HG03066 (cell line): Measurements from ENCODE around the gene ENTREP3.

Experiments used
- ATAC-seq: cut with Tn5 transposase; IDR thresholded peaks from one replicate; pipeline ENCODE4 v1.9.1; 2021; ENCODE audit warnings: low read depth; ENCODE audit not compliant: unreplicated experiment

ENTREP3 gene

DNA sequence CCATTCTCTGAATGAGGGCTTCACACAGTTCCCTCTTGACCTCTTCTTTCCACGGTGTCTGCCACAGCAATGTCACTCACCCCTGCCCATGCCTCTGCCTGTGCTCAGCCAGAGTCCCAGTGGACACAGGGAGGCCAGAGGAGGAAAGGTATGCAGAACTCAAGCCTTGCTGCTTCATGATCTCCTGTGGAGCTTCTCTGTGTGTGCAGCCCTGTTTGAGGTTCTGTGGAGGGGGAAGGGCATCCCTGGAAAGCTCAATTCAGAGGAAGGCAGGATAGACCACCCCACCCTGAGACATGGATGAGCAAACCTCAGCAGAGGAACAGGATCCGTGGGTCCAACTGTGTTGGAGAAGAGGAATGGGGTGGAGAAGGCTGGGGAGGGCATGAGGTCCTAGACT lies 24.0 kb upstream of the ENTREP3 start:
- no peak for ATAC-seq

DNA sequence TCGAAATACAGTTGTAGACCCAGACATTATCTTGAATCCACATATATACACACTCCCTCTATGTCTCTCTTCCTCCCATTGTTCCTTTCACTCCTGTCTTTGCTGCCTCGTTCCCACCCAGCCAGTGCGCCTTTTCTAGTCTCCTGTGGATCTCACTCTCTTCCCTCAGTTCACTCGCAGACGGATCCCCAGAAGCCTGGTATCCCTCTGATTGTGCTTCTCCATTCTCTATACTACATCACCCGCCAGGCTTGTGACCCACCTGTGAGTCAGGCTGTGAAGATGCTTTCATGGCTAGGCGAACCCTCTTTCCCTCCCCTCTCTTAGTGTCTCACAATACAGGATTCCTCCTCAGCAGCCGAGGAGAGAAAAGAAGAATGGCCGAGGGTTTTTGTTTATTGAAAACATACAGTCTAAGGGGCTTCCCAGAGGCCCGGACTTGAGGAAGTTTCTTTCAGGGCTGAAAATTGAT lies 23.4 kb upstream of the ENTREP3 start:
- no peak for ATAC-seq

DNA sequence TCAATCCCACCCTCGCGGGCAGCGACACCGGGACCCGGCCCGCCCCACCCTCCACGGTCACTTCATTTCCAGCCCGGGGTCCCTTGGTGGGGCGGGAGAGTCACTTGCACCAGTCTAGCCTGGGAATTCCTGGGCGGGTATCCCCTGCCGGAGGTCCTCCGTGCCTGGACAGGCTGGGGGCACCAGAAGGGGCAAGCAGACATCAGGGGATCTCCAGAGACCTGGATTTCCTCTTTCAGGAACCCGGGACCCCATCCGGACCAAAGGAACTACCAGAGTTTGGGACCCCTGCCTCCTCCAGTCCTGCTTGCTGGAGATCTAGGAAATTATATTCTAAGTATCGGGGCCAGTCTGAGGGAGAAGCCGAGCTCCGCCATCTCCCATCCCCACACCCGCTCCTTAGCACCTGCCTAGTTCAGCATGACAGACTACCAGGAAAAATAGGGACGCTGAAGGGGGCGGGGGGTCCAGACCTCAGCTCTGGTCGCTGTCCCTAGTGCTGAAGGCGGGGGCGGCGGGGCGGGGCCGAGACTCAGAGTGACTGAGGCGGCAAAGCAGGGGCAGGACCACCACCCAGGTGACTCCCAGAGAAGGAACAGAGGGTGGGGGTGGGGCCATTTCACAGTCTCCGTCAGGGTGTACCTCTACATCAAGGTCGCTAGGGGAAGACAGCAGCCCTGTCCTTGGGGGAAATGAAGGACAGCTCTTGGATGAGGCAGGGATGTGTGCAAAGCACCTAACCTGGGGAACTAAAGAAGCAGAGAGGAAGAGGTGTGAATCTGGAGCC lies 22.8 kb upstream of the ENTREP3 start:
- no peak for ATAC-seq

DNA sequence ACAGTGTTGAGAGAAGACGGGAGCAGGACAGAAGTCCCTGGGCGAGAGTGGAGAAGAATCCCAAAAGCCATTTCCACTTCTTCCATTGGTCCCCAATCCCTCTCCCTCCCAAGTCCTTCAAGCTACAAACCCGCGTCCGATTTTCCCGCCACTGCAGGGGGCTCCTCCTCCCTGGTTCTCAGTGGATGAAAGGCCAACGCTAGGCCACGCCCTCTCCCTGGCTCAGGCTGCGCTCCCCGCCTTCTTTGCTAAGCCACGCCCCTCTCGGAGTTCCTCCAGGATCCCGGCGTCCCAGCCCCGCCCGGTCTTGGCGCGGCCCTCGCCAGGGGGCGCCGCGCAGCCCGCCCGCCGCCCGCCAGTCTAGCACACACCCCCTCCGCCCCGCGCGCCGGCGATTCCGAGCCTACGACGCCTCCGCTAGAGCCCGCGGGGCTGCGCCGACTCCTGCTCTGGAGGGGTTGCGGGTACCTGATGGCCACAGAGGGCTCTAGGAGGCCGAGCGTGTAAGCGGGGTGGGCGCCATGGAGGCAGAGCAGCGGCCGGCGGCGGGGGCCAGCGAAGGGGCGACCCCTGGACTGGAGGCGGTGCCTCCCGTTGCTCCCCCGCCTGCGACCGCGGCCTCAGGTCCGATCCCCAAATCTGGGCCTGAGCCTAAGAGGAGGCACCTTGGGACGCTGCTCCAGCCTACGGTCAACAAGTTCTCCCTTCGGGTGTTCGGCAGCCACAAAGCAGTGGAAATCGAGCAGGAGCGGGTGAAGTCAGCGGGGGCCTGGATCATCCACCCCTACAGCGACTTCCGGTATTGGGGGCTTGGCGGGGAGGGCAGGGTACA lies 22.0 kb upstream of the ENTREP3 start, which contains the start of gene HCN3:
Gene HCN3 (plus strand): TSS at position 394 of the 832 bp plus-strand sequence. CDS start 128 bp downstream, at position 522.
- ATAC-seq, result peak; percentile 60

DNA sequence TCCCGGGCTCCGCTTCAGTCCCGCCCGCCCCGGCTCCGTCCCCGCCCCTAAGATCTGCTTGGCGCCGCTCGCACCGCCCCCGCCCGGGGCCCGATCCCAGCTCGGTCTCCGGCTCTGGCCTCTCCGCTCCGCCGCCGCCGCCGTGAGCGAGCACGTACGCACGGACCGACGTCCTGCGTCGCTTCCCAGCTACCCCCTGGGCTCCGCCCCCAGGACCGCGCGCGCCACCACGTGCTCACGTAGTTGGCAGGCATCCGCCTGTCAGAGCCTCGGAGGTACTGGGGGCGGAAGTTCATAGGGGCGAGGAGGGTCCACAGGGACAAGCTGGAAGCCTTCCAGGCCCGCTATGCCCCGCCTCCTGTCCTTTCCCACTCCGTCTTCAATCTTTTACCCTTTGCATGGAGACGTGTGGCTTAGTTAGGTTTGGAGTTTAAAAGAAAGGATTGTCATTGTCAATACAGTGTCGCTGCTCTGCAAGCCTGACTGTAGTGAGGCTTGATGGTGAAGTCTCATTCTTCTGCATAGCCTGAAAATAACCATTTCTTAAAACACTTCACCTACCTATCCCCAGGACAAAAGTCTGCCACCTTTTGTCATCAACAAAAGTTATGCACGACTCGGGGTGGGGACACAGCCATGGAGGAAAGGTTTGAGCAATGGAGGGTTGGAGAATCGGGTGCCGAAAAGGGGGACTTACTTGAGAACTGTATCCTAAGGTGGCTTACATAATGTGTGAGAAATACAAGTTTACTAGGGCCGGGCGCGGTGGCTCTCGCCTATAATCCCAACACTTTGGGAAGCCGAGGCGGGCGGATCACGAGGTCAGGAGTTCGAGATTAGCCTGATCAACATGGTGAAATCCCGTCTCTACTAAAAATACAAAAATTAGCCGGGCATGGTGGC lies 18.3 kb upstream of the ENTREP3 start, which contains the start of gene CLK2:
Gene CLK2 (minus strand): TSS at position 162 of the 903 bp plus-strand sequence. CDS start 2,527 bp downstream, outside the sequence.
- peak; percentile 68 for ATAC-seq

DNA sequence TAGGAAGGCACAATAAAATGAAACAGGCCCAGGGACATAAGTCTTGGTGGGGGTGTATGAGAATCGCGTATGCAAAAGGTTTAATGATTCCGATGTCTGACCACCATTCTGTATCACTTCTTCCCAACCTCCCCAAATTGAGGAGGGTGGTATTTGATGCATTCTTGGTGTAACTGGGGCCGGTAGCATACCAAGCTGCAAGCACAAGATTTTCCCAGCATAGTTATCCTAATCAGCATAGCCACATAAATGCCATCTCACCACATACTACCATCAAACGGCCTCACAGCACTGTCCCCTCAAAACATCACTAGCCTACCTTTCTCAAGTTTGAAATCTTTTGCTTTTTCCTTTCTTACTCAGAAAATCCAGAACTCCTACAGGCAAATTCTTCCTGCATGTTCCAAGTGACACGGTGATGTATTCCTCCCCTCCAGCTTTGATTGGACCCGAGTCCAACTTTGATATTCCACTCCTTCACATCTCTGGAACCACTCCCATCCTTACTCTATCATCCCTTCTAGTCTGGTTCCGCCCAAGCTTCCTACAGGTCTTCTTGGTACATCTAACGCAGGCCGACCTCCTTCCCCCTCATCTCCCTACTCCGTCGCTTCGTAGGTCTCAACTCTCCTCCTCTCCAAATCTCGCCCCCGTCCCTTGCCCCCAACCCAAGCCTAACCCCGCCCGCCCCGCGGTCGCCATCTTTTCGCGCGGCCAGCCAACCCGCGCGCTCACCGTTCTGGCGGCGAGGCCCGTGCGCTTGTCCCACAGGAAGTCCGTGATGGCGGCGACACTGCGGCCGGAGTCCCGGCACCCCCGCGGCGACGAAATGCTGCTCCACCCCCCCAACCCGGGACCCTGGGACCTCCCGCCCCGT lies 17.4 kb upstream of the ENTREP3 start:
- ATAC-seq, result peak; percentile 21

DNA sequence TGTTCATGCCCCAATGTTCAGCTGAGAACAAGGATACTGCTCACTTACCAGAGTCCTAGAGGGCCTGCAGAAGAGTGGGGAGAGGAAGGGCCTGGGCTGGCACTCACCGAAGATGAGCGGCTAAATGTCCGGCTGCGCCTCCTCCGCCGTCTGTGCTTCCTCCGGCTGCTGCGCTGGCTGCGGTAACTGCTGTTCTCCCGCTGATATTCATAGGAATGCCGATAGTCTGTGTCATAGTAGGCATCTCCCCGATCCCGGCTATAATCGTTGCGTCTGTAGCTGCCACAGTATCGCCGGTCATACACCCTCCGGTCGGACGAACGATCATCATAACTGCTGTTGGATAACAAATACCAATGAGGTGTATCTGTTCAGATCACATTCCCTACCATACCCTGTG lies 14.1 kb upstream of the ENTREP3 start:
- no peak for ATAC-seq

DNA sequence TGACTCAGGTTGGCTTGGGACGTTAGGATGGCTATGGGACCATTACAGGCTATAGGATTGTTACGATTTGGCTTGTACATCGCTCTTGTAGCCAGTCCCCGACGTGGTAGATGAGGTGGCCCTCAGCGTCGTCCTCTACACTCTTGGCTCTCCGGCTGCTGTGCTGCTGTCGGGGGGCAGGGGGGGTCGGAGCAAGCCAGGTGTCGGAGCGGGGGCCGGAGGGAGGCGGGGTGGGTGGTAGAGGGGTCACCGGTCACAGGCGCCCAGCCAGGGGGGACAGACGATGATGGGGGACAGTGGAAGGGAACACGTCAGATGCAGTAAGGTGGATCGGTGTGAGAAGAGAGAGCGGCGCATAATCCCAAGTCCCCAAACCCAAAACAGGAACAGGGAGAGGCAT lies 13.3 kb upstream of the ENTREP3 start:
- no peak for ATAC-seq

DNA sequence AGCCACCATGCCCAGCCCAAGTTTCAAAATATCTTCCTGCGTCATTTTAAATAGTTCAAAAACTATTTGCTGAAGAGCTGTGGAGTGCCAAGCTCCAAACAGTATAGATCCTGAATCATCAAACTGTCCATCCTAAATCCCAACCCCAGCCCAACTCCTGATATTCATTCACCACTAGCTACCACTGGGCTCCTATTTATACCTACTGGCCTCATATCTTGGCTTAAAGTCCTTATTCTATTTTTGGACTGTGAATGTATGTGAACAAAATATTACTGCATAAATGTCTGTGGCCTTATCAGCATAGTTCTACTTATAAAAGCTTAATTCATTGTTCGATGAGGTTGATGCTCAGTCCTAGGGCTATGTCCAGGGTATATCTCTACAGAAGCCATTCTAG lies 12.1 kb upstream of the ENTREP3 start:
- ATAC-seq, result no peak

DNA sequence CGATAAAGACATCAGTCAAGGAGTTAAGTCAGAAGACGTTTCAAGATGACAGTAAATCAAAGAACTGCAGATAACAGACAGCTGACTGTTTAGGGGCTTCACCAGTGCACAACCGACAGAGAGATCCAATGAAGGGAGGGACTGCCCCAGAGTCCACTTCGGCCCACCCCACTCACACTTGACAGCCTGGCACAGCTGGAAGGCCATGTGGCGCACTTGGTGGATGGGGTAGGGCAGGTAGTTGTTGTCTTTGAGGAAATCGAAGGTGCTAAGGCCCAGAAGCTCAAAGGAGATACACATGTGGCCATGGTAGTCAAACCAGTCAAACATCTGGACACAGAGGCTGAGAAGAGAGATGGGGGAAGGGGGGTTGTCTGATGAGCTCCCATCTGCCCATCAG lies 11.3 kb upstream of the ENTREP3 start:
- ATAC-seq, result no peak

DNA sequence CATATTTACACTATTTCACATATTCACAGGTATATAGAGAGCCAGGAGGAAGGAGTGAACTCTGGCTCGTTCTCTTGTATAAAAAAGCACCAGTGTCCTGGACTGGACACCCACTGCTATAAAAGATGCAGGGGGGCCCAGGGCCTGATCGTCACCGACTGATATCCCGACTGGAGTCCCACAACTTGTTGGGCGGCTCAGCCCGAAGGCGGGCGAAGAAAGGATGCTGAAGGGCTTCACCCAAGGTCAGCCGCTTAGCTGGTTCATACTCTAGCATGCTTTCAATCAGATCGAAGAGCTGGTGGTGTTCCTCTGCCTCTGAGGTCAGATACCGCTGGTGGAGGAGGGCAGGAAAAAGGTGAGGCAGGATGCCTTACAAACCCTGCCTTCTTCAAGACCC lies 7.8 kb upstream of the ENTREP3 start:
- no peak for ATAC-seq

DNA sequence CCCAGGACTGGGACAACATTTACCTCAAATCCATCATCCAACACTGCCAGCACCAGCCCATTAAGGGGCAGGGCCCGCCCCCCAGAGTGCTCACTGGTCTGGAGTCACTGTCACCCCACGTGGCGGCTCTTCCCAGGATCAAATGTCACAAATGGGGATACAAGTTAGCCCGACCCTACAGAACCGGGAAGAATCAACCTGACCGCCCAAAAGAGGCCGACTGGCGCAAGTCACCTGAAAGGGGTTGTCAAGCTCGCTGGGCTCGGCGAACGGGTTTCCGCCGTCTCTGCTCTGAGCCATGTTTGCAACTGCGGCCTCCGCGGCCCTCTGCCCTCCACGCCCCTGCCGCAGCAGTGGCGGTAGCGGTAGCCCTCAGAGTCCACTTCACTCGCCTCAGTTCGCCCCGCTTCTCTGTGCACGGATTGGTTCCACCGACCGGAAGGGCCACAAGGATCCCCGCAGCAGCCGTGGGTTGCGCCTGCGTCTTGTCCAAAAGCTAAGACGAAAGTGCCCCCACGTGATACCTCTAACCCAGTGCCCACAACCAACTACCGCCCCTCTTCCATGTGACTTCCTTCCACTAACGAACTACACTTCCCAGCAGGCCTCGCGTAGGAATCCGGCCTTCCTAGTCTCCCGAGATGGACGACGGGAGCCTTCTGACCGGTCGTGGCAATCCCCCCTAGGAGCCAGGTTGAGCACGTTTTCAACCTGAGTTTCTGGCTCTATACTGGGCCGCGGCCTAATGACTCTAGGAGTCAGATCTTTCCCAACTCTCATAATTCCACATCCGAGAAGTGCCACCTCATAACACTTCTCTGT lies 6.8 kb upstream of the ENTREP3 start, which contains the start of gene SCAMP3:
Gene SCAMP3 (minus strand): TSS at position 509 of the 822 bp plus-strand sequence. CDS start 209 bp downstream, at position 300.
- peak; percentile 98 for ATAC-seq

DNA sequence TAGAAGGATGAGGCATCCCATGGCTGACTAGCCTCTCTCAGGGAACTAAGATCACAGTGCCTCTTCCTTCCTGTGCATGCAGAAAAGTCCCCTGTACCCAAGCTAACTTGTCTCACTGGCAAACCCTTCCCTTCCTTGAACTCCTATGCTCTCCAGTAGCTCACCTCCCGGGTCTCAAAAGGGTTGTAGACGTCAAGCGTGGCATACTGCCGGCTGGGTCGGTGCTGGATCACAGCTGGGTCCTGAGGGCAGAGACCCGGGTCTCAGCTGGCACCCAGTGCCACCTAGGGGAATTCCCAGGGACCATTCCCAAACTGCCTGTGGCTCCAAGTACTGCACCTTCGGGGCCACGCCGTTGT lies 6.2 kb upstream of the ENTREP3 start:
- no peak for ATAC-seq

DNA sequence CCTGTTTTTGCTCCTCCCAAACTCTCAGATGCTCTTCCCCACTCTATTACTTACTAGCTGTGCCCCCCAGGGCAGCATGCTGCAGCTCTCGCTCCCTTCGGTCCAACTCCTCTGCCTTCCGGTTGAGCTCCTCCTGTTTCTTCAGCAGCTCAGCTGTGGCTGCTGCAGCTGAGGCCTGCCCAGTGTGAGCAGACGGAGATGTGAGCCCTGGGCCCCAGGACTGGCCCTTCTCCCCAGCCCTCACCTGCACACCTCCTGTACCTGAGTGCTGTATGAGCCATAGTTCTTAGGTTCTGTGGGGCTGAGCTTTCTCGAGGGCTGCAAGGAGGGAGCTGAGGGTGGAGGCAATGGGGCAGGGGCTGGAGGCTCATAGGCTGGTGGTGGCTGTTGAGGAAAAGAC lies 5.0 kb upstream of the ENTREP3 start:
- no peak for ATAC-seq

DNA sequence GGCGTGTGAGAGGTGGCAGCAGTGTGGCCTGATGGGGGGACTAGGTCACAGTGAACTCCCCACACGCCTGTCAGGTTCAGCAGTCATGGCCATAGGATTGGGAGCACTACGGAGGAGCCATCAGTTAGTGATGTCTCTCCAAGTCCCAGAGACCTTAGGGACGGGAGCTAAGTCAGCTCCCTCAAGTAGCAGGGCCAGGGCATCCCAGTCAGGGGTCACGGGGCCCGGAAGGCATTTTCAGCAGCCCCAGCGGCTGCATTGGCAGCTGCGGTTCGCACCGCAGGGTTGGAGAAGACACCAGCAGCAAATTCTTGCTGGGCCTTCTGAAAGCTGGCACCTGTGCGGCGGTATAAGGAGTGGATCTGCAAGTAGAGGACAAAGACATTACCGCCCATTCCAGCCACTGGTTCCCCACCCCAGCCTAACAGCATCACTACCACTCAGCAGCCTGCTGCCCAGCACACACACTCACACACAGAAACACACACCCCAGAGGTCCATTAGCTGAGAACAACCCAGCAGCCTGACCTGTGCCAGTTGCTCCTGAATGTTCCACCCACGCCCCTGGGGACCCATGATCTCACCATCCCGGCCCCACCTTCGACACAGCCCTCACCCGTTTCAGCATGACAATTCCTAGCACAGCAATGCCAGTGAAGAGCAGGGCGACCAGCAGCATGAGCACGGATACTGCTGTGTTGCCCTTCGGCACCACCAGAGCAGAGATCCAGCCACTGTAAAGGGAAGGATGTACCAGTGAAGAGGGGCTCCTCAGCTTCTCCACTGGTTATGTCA lies 972 bp upstream of the ENTREP3 start:
- no peak for ATAC-seq

DNA sequence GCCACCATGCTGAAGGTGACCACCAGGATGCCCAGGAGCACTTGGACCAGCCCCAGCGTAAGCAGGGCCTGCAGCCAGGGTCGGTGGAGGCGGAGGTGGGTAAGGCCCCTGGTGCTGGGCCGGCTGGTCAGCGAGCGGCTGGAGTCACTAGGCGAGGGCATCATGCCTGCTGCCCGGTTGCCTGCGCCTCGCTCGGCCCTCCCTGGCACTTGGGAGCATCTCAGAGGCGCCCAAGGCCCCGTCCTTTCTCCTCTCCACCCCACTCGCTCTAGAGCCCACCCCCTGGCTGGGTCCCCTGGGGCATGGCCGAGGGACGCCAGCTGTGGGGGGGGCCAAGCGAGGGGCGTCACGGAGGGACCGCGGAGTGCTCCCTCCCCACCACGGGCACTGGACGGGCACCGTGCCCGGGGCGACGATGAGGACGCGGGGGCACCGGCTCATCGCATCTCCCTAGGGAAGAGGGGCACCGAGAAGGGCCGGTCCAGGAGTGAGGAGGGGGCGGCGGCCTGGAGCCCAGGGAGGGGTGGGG lies 505 bp downstream of the ENTREP3 start:
- ATAC-seq, result no peak

DNA sequence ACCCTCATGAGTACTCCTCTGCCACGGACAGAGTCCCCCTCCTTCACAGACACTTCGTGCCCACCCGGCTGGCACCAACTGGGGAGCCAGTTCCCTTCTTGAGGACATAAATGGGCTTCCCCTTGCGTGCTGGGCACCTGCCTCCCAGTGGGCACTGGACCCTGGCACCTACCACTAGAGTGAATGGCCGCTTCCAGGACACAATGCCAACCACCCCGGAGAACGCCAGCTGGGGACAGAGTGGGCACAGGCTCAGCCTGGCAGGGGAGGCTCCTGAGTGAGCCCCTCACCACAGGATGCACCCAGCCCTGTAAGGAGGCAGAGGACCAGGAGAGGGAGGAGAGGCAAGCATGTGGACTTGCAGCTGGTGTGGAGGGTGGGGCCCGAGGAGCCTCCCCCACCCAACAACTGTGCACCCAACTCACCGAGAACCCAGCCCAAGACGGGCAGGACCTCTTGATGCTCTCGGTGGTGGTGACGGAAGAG lies 1.0 kb downstream of the ENTREP3 start:
- no peak for ATAC-seq
